ENCODE results near the gene NUDT4. TPM values are rescaled to one million over a fixed set of nuclear protein-coding genes. Genes with fewer than 3 reads are reported as not detected.

The NUDT4 gene
- total and polyA plus RNA-seq, 8 donors = 46.6 to 126 (median 117) TPM

DNA sequence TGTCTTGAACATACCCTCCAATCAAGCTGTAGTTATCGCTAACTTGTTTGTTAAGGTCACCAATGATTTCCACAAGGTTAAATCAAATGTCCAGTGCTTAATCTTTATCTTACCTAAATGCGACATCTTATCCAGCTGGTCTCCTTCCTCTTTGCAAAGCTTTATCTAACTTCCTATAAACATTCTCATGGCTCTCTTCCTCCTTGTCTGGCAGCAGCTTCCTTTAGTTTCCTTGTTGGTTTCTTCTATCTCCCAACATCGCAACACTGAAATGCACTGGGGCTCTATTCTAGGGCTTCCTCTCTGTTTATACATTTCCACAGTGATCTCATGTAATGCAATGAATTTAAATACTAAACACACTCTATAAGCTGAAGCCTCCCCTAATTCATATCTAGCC, 35.3 kb downstream of the NUDT4 start:
- Histone ChIP-seq H3K4me3 (no peak overlapping the region), H3K27ac (peak overlapping the region in 1 of 2 donors; percentile 18), H3K27me3 (no peaks in the 10 kb centered on the region), H3K36me3 (peaks cover 0 to 26% of the 10 kb centered on the region in 2 donors), H3K4me1 (peaks cover 7 to 38% of the 10 kb centered on the region in 2 donors), H3K9me3 (no peaks in the 10 kb centered on the region)
- ATAC-seq = no peak
- intact Hi-C loops (cut with DNase I) = loop anchor here in 1 of 2 donors (10.0 kb wide), 1 partner anchor 428 kb away; no protein-coding TSS in a partner anchor
- no peak for DNase-seq
- TF ChIP-seq, protein P1, sequence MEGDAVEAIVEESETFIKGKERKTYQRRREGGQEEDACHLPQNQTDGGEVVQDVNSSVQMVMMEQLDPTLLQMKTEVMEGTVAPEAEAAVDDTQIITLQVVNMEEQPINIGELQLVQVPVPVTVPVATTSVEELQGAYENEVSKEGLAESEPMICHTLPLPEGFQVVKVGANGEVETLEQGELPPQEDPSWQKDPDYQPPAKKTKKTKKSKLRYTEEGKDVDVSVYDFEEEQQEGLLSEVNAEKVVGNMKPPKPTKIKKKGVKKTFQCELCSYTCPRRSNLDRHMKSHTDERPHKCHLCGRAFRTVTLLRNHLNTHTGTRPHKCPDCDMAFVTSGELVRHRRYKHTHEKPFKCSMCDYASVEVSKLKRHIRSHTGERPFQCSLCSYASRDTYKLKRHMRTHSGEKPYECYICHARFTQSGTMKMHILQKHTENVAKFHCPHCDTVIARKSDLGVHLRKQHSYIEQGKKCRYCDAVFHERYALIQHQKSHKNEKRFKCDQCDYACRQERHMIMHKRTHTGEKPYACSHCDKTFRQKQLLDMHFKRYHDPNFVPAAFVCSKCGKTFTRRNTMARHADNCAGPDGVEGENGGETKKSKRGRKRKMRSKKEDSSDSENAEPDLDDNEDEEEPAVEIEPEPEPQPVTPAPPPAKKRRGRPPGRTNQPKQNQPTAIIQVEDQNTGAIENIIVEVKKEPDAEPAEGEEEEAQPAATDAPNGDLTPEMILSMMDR (IDR thresholded peaks at IDR 0.05) = no peak

DNA sequence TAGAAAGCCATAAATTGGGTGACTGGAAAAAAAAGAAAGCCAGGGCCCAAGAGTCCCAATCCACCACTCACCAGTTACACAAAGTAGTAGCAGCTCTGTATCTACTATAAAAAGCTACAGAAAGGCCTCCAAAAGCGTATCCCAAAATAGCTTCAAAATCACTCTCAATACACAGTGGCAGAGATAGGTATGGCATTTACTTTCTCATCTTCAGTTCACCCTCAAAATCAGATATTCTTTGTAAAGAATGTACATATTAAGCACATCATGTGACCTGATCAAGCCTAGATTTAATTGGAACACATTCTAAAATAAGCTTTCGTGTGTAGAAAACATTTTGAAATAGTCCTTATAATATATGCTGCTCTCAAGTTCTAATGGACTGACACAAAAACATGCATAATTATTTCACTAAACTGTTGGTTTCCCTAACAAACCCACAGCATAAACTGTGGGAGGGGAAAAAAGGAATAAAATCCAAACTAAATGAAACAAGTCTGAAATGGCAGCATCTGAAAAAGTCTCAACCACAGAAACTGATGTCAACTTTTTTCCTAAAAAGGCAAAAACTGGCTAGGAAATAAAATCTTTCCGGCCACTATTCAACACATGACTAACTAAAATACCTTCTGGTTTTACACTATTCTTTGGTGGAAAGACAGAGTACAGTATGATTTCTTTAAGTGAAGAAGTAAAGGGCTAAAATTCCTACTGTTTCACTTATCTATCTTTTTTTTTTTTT, 38.2 kb downstream of the NUDT4 start:
- no peaks in the 10 kb centered on the region for H3K27me3 ChIP-seq
- H3K36me3 ChIP-seq = peaks cover 0 to under 1% of the 10 kb centered on the region in 2 donors
- intact Hi-C loops (cut with DNase I) = loop anchor here in 1 of 2 donors (10.0 kb wide), 1 partner anchor 431 kb away; no protein-coding TSS in a partner anchor
- TF ChIP-seq, protein P1 (IDR thresholded peaks at IDR 0.05) = no peak
- H3K4me1 ChIP-seq = peaks cover 7 to 51% of the 10 kb centered on the region in 2 donors
- no peak overlapping the region for H3K4me3 ChIP-seq
- ATAC-seq (no peak), DNase-seq (no peak)
- H3K9me3 ChIP-seq = no peaks in the 10 kb centered on the region
- peak overlapping the region in 1 of 2 donors; percentile 52 for H3K27ac ChIP-seq

DNA sequence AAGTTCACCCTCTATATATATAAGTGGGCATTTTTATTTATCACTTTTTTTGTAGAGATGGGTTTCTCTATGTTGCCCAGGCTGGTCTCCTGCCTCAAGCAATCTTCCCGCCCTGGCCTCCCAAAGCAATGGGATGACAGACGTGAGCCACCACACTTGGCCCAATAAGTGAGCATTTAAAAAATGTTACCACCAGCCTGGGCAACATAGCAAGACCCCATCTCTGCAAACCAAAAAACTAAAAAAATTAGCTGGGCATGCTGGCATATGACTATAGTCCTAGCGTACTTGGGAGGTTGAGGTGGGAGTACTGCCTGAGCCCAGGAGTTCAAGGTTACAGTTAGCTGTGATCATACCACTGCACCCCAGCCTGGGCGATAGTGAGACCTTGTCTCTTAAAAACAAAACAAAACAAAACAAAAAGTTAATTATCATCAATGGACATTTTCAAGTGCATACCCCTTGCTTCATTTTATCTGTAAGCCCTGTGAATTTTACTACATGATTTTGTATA, 40.3 kb downstream of the NUDT4 start:
- H3K4me3 ChIP-seq = no peak overlapping the region
- no peaks in the 10 kb centered on the region for H3K36me3 ChIP-seq
- no peaks in the 10 kb centered on the region for H3K27me3 ChIP-seq
- peaks cover 13 to 43% of the 10 kb centered on the region in 2 donors for H3K4me1 ChIP-seq
- DNase-seq = no peak
- no peaks in the 10 kb centered on the region for H3K9me3 ChIP-seq
- no peak overlapping the region for H3K27ac ChIP-seq
- no peak for ATAC-seq
- intact Hi-C loops (cut with DNase I) = loop anchor here in 1 of 2 donors (10.0 kb wide), 1 partner anchor 433 kb away; no protein-coding TSS in a partner anchor
- TF ChIP-seq, protein P1 (IDR thresholded peaks at IDR 0.05) = no peak

DNA sequence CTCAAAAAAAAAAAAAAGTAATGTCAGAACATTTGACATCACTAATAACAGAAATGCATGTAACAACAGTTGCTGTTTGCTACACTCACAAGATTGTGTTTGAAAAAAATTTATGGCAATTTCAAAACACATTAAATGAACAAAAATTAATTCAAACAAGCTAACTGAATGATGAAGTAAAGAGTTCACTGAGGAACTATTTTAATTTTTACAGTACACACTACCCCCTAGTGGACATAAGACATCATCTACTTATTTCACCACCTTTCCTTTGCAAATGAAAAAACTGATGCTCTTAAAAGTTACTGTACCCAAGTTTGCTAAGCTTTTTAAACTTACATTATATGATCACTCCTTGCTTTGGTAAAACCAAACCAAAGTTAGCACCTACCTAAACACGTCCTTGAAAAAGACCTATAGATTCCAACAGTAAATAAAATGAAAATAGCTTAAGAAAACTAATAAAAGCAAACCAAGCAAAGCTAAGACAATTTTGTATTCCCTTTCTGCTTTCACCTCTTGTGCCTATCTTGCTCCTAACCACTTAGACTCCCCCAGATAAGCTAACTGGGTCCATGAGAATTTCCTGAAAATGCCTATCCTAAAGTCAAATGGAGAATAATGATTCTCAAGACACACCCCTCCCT, 41.8 kb downstream of the NUDT4 start:
- H3K36me3 ChIP-seq = no peaks in the 10 kb centered on the region
- ATAC-seq (peak; percentile 87), DNase-seq (peak in 1 of 4 donors; percentile 66)
- H3K4me3 ChIP-seq = no peak overlapping the region
- no peak overlapping the region for H3K27ac ChIP-seq
- intact Hi-C loops (cut with DNase I) = loop anchor here in 1 of 2 donors (10.0 kb wide), 1 partner anchor 435 kb away; no protein-coding TSS in a partner anchor
- no peaks in the 10 kb centered on the region for H3K9me3 ChIP-seq
- TF ChIP-seq, protein P1 (IDR thresholded peaks at IDR 0.05) = peak; percentile 64 to 69
- no peaks in the 10 kb centered on the region for H3K27me3 ChIP-seq
- peaks cover 20 to 47% of the 10 kb centered on the region in 2 donors for H3K4me1 ChIP-seq

DNA sequence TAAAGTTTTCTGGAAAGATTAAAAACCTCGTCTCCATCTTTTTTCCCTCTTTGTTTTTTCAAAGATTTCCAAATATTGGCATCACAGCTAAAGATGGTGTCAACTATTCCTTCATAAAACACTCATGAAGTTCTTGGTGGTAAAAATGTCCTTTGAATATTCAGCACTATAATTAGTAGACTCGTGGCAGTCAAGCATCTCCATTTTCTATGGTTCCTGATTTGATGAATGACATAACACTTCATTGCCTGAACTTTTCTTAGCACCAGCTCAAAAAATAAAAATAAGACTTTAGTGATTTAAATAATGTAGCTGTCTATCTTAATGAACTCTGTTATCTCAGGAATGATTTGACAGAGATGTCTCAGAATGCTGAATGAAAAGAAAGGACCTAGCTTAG, 44.3 kb downstream of the NUDT4 start:
- DNase-seq (no peak), ATAC-seq (no peak)
- intact Hi-C loops (cut with DNase I) = no loop called here
- Histone ChIP-seq H3K27ac (no peak overlapping the region), H3K27me3 (no peaks in the 10 kb centered on the region), H3K9me3 (no peaks in the 10 kb centered on the region), H3K36me3 (no peaks in the 10 kb centered on the region), H3K4me3 (no peak overlapping the region), H3K4me1 (peaks cover 28 to 61% of the 10 kb centered on the region in 2 donors)
- TF ChIP-seq, protein P1 (IDR thresholded peaks at IDR 0.05) = no peak
